Uterus (tissue), 2 donors: ENCODE measurements around the gene B4GALT7.

Experiments used
- POLR2A ChIP-seq, 2 donors: fragments of 450-650 bp; IDR thresholded peaks; one replicate each; pipeline ENCODE4 v1.6.1; 2016; ENCODE audit warnings: antibody characterized with exemption in 2 of 2, mild to moderate bottlenecking in 1 of 2, moderate library complexity in 1 of 2
- TF ChIP-seq, protein P1 (sequence below), 4 experiments: fragments of 200-600 bp in 2 of 4; fragments of 450-650 bp in 2 of 4; sonication (generic) in 2 of 4; IDR thresholded peaks; one replicate each; pipeline ENCODE4 v1.5.1; 2016 to 2019; ENCODE audit warnings: antibody characterized with exemption in 4 of 4, mild to moderate bottlenecking in 2 of 4, moderate library complexity in 1 of 4

DNA sequence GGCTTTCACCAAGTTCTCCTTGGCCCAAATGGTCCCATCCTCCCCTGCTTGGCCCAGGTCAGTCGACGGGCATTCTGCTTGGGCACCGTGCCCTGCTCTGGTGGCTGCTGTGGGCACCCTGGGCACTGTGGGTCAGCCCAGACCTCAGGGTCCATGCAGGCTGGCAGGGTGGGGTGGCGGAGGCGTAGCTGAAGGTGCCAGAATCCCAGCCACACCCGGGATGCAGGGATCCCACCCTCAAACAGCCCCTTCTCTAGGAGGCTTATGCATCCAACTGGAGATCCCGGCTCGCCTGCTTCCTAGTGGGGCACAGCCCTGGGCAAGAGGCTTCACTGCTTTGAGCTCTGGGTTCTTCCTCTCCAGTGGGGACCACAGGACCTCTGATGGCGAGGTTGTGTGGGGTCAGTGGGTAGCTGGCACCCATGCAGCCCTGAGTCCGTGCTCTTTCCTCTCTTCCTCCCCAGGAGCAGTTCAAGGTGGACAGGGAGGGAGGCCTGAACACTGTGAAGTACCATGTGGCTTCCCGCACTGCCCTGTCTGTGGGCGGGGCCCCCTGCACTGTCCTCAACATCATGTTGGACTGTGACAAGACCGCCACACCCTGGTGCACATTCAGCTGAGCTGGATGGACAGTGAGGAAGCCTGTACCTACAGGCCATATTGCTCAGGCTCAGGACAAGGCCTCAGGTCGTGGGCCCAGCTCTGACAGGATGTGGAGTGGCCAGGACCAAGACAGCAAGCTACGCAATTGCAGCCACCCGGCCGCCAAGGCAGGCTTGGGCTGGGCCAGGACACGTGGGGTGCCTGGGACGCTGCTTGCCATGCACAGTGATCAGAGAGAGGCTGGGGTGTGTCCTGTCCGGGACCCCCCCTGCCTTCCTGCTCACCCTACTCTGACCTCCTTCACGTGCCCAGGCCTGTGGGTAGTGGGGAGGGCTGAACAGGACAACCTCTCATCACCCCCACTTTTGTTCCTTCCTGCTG is 9.4 kb downstream of the B4GALT7 start:
- TF ChIP-seq, protein P1, sequence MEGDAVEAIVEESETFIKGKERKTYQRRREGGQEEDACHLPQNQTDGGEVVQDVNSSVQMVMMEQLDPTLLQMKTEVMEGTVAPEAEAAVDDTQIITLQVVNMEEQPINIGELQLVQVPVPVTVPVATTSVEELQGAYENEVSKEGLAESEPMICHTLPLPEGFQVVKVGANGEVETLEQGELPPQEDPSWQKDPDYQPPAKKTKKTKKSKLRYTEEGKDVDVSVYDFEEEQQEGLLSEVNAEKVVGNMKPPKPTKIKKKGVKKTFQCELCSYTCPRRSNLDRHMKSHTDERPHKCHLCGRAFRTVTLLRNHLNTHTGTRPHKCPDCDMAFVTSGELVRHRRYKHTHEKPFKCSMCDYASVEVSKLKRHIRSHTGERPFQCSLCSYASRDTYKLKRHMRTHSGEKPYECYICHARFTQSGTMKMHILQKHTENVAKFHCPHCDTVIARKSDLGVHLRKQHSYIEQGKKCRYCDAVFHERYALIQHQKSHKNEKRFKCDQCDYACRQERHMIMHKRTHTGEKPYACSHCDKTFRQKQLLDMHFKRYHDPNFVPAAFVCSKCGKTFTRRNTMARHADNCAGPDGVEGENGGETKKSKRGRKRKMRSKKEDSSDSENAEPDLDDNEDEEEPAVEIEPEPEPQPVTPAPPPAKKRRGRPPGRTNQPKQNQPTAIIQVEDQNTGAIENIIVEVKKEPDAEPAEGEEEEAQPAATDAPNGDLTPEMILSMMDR (IDR thresholded peaks at IDR 0.05) = no peak
- TF ChIP-seq POLR2A (IDR thresholded peaks at IDR 0.05) = no peak
